ENCODE results near the gene NEU4.
"Not testable (repeated sequence)": the region's sequence is repeated elsewhere in the genome, so short reads cannot be mapped to it uniquely, and the experiment has no call there.

NEU4 gene

GRCh38 chr2:241774419-241775222, 34.4 kb upstream of the NEU4 start:
- DNase-seq (ENCODE audit: low read depth, low spot score) = no peak
- no peak overlapping the region for H3K27ac ChIP-seq

- no peak overlapping the region for H3K27ac ChIP-seq
- no peak for DNase-seq (ENCODE audit: low read depth, low spot score)
Measured at GRCh38 chr2:241775223-241776177, 33.5 kb upstream of the NEU4 start.

GRCh38 chr2:241776336-241777169, 32.4 kb upstream of the NEU4 start, which contains the start of gene GAL3ST2:
TSS of gene GAL3ST2 (plus strand) at chr2:241776822. CDS start at chr2:241776956, 134 bp downstream.
- no peak for DNase-seq (ENCODE audit: low read depth, low spot score)

DNA sequence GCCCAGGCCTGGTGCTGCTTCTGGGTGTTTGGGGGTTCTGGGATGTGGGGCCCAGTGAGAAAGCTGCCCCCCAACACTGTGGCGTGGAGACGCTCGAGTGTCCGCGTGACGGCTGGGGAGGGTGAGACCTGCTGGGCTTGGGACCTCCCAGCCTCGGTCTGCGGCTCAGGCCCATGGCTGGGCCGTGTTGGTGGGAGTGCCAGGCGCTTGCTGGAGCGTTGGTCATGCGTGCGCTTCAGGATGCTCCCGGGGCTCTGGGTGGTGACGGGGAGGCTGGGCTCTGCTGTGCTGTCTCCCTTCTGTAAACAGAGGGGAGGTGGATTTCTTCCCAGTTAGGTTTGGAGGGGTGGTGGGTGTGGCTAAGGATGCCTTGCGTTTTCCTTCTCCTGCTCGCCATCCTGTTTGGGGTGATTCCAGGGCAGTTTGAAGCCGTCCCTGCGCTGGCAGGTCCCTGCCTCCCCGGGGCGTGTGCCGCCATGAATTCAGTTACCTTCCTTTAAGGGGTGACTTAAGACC, 31.8 kb upstream of the NEU4 start:
- no peak overlapping the region for H3K27ac ChIP-seq
- no peak for DNase-seq (ENCODE audit: low read depth, low spot score)

More at GRCh38 chr2:241776336-241777169, 32.4 kb upstream of the NEU4 start, which contains the start of gene GAL3ST2:
- H3K27ac ChIP-seq = no peak within 1 kb of the TSS

DNA sequence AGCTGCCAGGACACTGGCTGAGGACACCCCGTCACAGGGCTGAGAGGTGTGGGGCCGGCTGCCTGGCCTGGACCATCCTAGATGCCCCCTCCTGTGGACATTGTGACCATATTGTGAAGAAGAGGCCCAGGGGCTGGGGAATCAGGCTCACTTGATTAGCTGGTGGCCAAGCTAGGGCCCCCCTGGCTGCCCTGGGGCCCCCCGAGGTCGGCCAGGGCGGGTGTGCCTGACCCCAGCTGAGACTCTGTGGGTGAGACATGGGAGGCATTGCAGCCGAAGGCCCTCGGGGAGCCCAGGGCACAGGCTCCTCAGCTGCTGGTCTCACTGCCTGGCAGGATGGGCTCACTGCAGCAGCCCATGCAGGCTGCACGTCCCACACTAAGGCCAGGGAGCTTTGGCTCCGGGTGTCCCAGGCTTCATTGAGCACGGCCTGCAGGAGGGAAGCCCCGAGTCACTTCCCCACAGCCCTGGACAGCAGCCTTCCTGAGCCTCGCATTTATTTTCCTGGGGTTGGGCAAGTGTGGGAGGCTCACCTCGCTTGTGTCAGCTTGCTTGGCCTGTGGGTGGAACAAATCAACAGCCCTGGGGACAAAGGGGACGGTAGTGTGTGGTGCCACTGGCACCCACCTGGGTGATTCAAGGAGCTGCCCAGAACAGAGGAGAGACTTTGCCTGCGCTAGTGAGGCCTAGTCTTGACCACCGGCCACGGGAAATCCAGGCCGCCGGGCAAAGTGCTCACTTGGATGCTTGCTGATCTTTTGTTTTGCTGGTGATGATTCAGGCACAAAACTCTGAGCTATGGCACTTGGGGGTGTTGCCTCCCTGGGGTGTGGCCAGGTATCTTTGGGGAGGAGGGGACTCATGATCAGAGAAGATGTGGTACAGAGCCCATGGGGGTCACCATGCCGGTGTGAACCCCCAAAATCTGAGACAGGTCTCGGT, 31.0 kb upstream of the NEU4 start:
- H3K27ac ChIP-seq = no peak overlapping the region
- no peak for DNase-seq (ENCODE audit: low read depth, low spot score)

DNA sequence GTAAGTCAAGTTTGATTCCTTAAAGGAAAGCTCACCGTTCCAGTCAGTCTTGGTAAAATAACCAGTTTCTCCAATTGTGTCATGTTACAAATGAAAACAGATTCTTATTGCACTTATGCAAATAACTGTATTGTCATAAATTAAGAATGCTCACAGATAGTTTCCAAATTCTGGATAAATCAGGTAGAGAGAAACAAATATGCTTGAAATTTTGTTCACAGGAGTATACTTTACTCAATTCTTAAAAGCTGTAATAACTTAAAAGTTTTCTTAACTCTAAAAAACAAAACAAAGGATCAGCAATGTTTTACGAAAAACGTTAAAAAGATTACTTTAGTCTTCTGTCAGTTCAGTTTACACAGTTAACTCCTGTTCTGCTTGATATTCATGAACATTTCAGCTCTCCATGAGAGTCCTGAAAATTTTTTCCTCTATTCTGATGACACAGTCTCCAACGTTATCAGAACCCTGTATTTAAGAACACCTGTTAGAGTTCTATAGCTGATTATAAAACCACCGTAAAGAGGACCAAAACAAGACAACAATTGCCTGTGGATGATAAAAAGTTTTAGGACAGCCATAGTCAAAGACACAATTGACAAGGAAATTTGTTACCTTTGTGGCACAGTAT, 27.9 kb upstream of the NEU4 start:
- DNase-seq (ENCODE audit: low read depth, low spot score) = no peak
- H3K27ac ChIP-seq = no peak overlapping the region

GRCh38 chr2:241782053-241782452, 26.9 kb upstream of the NEU4 start:
- H3K27ac ChIP-seq; DNase-seq (ENCODE audit: low read depth, low spot score): not testable (repeated sequence)

- H3K27ac ChIP-seq = no peak overlapping the region
- no peak for DNase-seq (ENCODE audit: low read depth, low spot score)
Measured at GRCh38 chr2:241788135-241788534, 20.9 kb upstream of the NEU4 start.

GRCh38 chr2:241788572-241788971, 20.4 kb upstream of the NEU4 start:
- no peak overlapping the region for H3K27ac ChIP-seq
- DNase-seq (ENCODE audit: low read depth, low spot score) = no peak

- not testable (repeated sequence) for H3K27ac ChIP-seq; DNase-seq (ENCODE audit: low read depth, low spot score)
Measured at GRCh38 chr2:241791385-241791784, 17.6 kb upstream of the NEU4 start.

GRCh38 chr2:241793385-241793784, 15.6 kb upstream of the NEU4 start:
- DNase-seq (ENCODE audit: low read depth, low spot score) = no peak
- H3K27ac ChIP-seq = no peak overlapping the region

DNA sequence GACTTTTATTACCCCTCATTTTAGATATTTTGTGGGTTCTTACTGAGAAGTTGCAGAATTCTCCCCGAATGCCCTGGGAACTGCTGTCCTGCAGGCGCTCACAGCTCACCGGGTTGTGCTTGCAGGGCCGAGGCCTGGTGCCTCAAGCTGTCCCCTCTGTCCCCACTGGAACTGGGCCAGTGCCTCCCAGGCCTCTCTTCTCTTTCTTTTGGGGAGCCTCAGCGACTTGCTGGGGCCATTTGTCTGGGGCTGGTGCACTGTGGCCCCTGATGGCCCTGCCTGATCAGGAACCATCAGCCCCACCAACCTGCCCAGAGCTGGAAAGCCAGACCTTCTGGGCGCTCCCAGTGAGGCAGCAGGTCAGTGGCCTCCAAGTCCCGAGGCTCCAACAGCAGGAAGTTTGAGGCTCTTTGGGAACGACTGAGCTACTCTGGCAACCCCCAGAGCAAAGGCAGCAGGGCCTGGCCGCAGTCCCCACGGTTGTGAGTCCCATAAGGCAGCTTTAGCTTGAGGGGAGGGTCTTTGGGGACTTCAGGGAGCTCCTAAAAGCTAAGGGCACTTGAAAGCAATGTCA, 14.7 kb upstream of the NEU4 start:
- no peak for DNase-seq (ENCODE audit: low read depth, low spot score)
- H3K27ac ChIP-seq = no peak overlapping the region

- no peak overlapping the region for H3K27ac ChIP-seq
- no peak for DNase-seq (ENCODE audit: low read depth, low spot score)
Measured at GRCh38 chr2:241795021-241795999, 13.7 kb upstream of the NEU4 start.

DNA sequence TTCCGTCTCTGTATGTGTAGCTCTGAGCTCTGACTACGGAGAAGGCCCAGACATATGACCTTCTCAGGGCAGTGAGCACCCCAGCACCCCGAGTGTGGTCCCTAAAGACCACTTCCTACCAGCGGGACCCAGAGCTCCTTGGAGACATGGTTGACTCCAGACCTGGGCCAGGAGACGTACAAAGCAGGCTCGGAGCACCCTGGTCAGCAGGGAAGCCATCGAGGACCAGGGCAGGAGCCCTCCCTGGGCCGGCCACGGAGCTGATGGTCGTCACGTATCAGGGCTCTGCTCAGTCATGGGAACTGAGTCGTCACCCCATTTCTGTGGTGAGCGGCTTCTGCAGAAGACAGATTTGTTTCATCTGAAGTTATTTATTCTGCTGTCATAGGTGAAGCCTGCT, 12.8 kb upstream of the NEU4 start:
- no peak for DNase-seq (ENCODE audit: low read depth, low spot score)
- H3K27ac ChIP-seq = no peak overlapping the region

DNA sequence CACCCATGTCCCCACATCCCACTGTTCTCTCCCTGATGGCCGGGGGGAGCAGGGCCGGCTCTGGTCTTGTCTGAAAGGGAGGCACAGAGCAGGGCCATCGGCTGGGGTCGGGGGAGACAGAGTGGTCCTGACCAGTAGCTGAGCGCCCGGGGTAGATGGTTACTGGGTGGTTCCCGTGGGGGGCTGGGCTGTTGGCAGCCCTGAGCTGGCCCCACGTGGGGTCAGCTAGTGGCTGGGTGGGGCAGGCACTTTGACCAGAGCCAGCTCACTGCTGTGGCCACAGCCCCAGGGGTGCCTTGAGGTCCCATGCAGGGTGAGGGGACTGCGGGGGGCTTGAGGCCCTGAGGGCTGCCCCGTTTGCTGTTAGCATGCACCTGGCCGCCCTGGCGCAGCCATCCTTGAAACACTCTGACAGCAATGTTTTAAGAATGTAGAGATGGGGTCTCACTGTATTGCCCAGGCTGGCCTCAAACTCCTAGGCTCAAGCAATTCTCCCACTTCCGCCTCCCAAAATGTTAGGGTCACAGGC, 12.3 kb upstream of the NEU4 start:
- no peak for DNase-seq (ENCODE audit: low read depth, low spot score)
- no peak overlapping the region for H3K27ac ChIP-seq

- no peak overlapping the region for H3K27ac ChIP-seq
- no peak for DNase-seq (ENCODE audit: low read depth, low spot score)
Measured at GRCh38 chr2:241797441-241798080, 11.4 kb upstream of the NEU4 start.

All from epithelial cell of prostate (primary cell).